H1 (cell line): Measurements from ENCODE around the gene ASCC1.
A peak's percentile ranks its signal among the peaks of the same experiment; 100 is the strongest.

Source experiments
- CTCF ChIP-seq, 3 experiments: IDR thresholded peaks; 1 replicate in 2 of 3; 2 replicates in 1 of 3; pipeline versions ENCODE4 v1.5.1 to v1.6.1; 2011; ENCODE audit warnings: low read length in 3 of 3, mild to moderate bottlenecking in 3 of 3, inconsistent platforms in 2 of 3, low read depth in 1 of 3, moderate library complexity in 1 of 3; ENCODE audit not compliant: insufficient read depth in 1 of 3; ENCODE audit errors: control extremely low read depth in 1 of 3
- EGR1 ChIP-seq: IDR thresholded peaks from 2 replicates; pipeline ENCODE4 v1.6.1; 2011; ENCODE audit warnings: low read depth, low read length, borderline replicate concordance
- HDAC2 ChIP-seq, 2 experiments: fragments of 300-600 bp in 1 of 2; sonication (generic) in 1 of 2; IDR thresholded peaks; 2 replicates each; pipeline ENCODE4 v1.6.1; 2011 to 2012; ENCODE audit warnings: low read depth in 2 of 2, low read length in 2 of 2, mild to moderate bottlenecking in 2 of 2, moderate library complexity in 2 of 2, borderline replicate concordance in 1 of 2, inconsistent platforms in 1 of 2
- HDAC6 ChIP-seq: IDR thresholded peaks from one replicate; pipeline ENCODE4 v1.7.1; 2012; ENCODE audit warnings: low read depth, mild to moderate bottlenecking, inconsistent platforms, low read length, moderate library complexity
- YY1 ChIP-seq: IDR thresholded peaks from 2 replicates; pipeline ENCODE4 v1.6.1; 2011; ENCODE audit warnings: low read depth, mild to moderate bottlenecking, low read length

GRCh38 chr10:72061491-72061890 is 154.6 kb downstream of the ASCC1 start:
- no peak for TF ChIP-seq HDAC6
- TF ChIP-seq CTCF (IDR thresholded peaks at IDR 0.05; ENCODE audit: control extremely low read depth in 1 of 3, insufficient read depth in 1 of 3, low read depth in 1 of 3, low read length in 3 of 3), result peak; percentile 70 to 76 (median 71)
- TF ChIP-seq YY1, result no peak
- TF ChIP-seq EGR1, result no peak
- TF ChIP-seq HDAC2 (IDR thresholded peaks at IDR 0.05; ENCODE audit: borderline replicate concordance in 1 of 2, low read depth in 2 of 2, low read length in 2 of 2), result no peak
